Choroid plexus epithelial cell (primary cell): ENCODE results near the gene TRMT1.
A peak's percentile ranks its signal among the peaks of the same experiment; 100 is the strongest.

Source experiments
- DNase-seq: peaks from one replicate; pipeline ENCODE4 v3.0.0-alpha.2; 2010; ENCODE audit warnings: low read depth
- H3K4me3 ChIP-seq: 2 replicates; pipeline ENCODE4 v1.5.1; 2011; ENCODE audit warnings: low read depth, mild to moderate bottlenecking, control low read depth, low read length, moderate library complexity
- TF ChIP-seq, protein P1 (sequence below): conservative IDR thresholded peaks from 2 replicates; pipeline ENCODE4 v1.5.1; 2011; ENCODE audit warnings: low read depth, mild to moderate bottlenecking, control low read depth, inconsistent platforms, low read length, moderate library complexity

Gene TRMT1

GRCh38 chr19:13103581-13104359 is 12.8 kb downstream of the TRMT1 start:
- no peak overlapping the region for H3K4me3 ChIP-seq
- TF ChIP-seq, protein P1, sequence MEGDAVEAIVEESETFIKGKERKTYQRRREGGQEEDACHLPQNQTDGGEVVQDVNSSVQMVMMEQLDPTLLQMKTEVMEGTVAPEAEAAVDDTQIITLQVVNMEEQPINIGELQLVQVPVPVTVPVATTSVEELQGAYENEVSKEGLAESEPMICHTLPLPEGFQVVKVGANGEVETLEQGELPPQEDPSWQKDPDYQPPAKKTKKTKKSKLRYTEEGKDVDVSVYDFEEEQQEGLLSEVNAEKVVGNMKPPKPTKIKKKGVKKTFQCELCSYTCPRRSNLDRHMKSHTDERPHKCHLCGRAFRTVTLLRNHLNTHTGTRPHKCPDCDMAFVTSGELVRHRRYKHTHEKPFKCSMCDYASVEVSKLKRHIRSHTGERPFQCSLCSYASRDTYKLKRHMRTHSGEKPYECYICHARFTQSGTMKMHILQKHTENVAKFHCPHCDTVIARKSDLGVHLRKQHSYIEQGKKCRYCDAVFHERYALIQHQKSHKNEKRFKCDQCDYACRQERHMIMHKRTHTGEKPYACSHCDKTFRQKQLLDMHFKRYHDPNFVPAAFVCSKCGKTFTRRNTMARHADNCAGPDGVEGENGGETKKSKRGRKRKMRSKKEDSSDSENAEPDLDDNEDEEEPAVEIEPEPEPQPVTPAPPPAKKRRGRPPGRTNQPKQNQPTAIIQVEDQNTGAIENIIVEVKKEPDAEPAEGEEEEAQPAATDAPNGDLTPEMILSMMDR: no peak
- no peak for DNase-seq

GRCh38 chr19:13102666-13103580 is 13.6 kb downstream of the TRMT1 start, which contains the start of gene LYL1:
Gene LYL1, minus strand, starts transcription at chr19:13102858. Its CDS starts 1,687 bp downstream, at chr19:13101171.
- TF ChIP-seq, protein P1: no peak
- no peak for DNase-seq
- H3K4me3 ChIP-seq: peak within 1 kb of the TSS; percentile 41

DNA sequence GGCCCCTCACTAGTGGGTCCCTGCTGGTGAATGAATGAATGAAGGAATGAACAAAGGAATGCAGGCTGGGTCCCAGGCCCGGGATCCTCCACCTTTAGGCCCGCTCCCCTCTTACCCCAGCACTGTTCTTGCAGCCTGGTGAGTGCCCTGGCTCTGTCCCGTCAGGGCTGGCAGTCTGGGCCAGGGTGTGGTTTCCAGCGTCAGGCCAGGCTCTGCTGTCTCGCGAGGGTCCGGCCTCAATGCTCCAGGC is 14.2 kb downstream of the TRMT1 start:
- no peak for DNase-seq
- H3K4me3 ChIP-seq: peak overlapping the region; percentile 41
- TF ChIP-seq, protein P1: no peak

- H3K4me3 ChIP-seq: no peak overlapping the region
- TF ChIP-seq, protein P1: no peak
- DNase-seq: no peak
These were observed 14.7 kb downstream of the TRMT1 start for GRCh38 chr19:13101590-13102415.

DNA sequence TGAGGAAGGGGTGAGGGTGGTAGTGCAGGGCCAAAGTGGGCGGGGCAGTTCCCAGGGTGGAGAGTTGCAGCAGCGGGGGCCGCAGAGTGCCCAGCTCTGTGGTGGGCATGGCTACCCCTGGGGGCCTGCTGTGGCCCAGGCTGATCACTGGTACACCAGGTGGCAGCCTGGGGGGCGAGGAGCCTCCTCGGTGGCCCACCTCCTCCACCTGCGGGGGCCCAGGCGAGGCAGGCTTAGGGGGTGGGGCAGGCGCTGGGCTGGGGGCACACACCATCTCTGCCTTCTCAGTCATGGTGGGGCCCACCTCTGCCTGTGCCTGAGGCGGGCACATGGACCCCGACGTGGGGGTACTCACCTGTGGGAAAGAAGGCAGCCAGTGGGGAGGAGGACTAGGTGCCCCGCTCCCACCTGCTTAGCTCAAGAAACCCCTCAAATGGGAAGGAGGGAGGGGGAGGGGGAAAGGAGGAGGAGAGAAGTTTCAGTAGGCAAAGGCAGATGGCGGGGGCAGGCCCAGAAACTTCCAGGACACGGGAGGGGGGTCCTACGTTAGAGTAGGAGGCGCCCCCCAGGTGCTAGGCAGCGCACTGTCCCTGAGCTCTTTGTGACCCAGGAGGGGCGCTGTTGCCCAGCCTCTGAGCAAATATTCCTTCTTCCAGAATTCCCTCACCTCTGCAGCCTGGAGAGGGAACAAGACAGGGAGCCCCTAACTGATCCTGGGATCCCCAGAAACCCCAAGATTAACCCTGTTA is 15.5 kb downstream of the TRMT1 start:
- no peak for DNase-seq
- TF ChIP-seq, protein P1: peak; percentile 54
- H3K4me3 ChIP-seq: no peak overlapping the region

- TF ChIP-seq, protein P1: no peak
- H3K4me3 ChIP-seq: no peak overlapping the region
- DNase-seq: no peak
These were observed 16.4 kb downstream of the TRMT1 start for GRCh38 chr19:13100031-13100588.
